ENCODE results near the gene SYF2.

The SYF2 gene

DNA sequence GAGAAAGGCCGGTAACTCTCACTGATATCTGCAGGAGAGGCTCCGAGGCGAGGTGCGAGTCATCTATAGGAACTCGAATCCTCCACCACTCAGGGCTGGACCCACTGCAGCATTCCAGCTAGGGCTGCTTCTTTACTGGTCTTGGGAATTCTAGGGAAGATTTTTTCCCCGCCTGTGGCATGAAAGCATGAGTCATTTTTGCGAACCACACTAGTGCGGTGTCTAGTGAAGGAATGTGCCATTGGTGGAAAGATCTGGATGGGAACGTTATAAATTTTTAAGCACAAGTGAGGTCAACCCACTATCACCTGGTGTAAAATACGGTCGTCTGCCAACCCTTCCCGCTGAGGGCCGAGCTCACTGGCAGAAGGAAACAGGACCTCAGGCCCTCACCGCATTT lies 49.7 kb downstream of the SYF2 start:
- no peak for DNase-seq

GRCh38 chr1:25180996-25181395 lies 51.3 kb downstream of the SYF2 start:
- DNase-seq, result no peak

- DNase-seq, result no peak
Observed at GRCh38 chr1:25178917-25179561, 53.3 kb downstream of the SYF2 start.

GRCh38 chr1:25174730-25175612 lies 57.3 kb downstream of the SYF2 start:
- no peak for DNase-seq

DNA sequence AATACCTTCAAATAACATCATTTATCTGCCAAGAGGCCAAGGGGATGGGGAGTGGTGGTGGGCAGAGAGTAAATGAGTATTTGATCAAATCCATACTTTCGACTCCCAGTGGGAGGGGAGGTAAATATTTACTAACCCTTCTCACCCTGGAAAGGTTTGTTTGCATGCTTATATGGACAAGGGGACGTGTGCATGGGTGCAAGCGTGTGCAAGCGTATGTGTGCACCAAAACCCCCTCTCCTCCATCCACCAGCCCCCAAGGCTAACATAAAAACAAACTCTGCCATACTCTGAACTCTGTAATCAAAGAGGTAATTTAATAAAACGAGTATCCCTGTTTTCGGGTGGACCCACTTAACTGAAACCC lies 58.0 kb downstream of the SYF2 start:
- DNase-seq, result no peak

DNA sequence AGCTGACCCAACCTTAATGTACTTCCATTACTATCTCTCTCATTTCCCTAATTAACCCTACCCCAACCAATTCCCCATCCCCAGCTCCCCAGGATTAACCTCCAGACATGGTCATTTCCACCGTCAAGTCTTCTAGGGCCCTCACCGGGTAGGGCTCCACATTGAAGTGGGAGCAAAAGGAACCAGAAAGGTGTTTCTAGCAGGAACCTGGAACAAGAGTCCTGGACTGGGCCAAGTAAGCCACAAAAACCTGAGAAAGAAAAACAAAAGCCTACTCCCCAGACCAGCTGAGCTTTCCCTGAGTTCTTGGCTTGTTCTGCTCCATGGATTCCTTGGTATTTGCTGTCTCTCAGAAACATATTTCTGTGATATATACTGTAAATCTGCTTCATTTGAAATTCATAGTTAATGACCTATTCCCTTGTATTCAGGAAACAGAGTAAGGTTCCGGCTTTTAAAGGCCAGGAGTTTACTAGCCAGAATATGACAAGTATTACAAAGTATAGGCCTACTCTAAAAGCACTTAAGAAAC lies 58.4 kb downstream of the SYF2 start:
- no peak for DNase-seq
